Tracheal epithelial cell (primary cell): ENCODE results near the gene ZNF736. TPM values are rescaled to one million over a fixed set of nuclear protein-coding genes. Genes with fewer than 3 reads are reported as not detected.

Experiments used
- total RNA-seq: library from RNA; depleted of rRNA; stranded (reverse); fragments of >200 nt; gene quantifications from 2 replicates; pipeline ENCODE4 v1.2.1, GENCODE V29; 2014

The ZNF736 gene
- total RNA-seq = 3.2 and 11.6 TPM in 2 replicates

DNA sequence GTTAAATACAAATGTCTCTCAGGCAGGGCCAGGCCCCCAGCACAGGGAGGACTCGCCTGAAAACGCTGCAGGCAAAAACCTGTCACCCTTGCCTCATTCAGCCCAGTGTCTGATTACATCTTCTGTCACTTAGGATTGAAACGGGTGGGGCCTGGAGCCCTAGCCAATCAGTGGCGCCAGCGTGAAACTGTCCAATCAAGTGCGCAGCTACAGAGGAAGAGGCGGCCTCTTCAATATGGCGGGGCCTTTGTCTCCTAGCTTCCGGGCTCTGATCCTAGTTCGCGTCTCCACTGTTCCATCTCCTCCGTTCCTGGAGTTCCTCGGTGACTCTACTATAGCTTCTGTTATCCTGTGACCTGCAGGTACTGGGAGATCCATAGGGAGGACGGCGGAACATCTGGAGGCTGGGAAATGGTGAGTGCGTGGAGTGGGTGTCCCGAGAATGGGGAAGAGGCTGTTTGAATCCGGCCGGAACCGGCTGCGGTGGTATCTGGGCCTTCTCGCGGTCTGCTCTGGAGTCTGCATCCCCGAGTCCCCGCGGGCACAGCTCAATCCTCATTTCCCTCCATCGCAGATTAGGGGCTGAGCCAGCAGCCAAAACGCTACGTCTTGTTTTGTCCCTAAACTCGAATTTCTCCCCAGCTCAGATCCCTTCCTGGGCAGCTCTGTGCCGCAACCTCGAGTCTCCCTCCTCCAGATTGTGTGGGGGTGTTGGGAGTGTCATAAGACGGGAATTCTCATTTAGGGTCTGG lies at the start of gene ZNF736:
Gene ZNF736 (plus strand): TSS at position 222 of the 752 bp plus-strand sequence. CDS start 190 bp downstream, at position 412.

Other genes with a start within 250 kb of the ZNF736 start
- gene ZNF735, start 106.8 kb upstream of the ZNF736 start, total RNA-seq = not detected in 2 replicates
- gene ZNF679, start 85.5 kb upstream of the ZNF736 start, total RNA-seq = not detected in 2 replicates
- gene ZNF680, start 249.1 kb downstream of the ZNF736 start, total RNA-seq = 8.3 and 12.3 TPM in 2 replicates